HEK293 (cell line): Measurements from ENCODE around the gene EYA3.

Experiments used
- CTCF ChIA-PET: fragments of 350-600 bp; formaldehyde crosslinking; extraction: SDS; loops from one replicate; lab custom pipeline; 2021; ENCODE audit warnings: antibody characterized with exemption; lab: Yijun Ruan, JAX
- POLR2A ChIA-PET: fragments of 300-600 bp; formaldehyde crosslinking; extraction: SDS; loops from one replicate; lab custom pipeline; 2020; ENCODE audit warnings: antibody characterized with exemption, inconsistent platforms; lab: Yijun Ruan, JAX
- H3K27ac ChIP-seq: fragments of 200-500 bp; sonication (Bioruptor generic); 2 replicates; pipeline ENCODE4 v1.5.1; 2014; ENCODE audit warnings: low read depth, low read length, control low read depth, inconsistent platforms; ENCODE audit errors: extremely low read depth
- H3K36me3 ChIP-seq, 2 experiments: fragments of 200-500 bp in 1 of 2; sonication (Bioruptor generic) in 1 of 2; 1 replicate in 1 of 2; 2 replicates in 1 of 2; pipeline ENCODE4 v1.5.1; 2014 to 2017; ENCODE audit warnings: inconsistent platforms in 2 of 2, low read length in 2 of 2; ENCODE audit not compliant: control insufficient read depth in 2 of 2, insufficient read depth in 1 of 2
- H3K4me1 ChIP-seq: fragments of 200-500 bp; sonication (Bioruptor generic); 2 replicates; pipeline ENCODE4 v1.5.1; 2014; ENCODE audit warnings: mild to moderate bottlenecking, low read length, inconsistent platforms; ENCODE audit not compliant: control insufficient read depth, insufficient read depth
- H3K4me3 ChIP-seq: 2 replicates; pipeline ENCODE4 v1.5.1; 2011; ENCODE audit warnings: low read depth, mild to moderate bottlenecking, control low read depth, low read length, moderate library complexity
- H3K9me3 ChIP-seq: fragments of 200-500 bp; sonication (Bioruptor generic); 2 replicates; pipeline ENCODE4 v1.5.1; 2014; ENCODE audit warnings: low read depth, low read length, inconsistent platforms; ENCODE audit not compliant: control insufficient read depth, insufficient read depth
- HOXC10 ChIP-seq: sonication (generic); formaldehyde crosslinking; IDR thresholded peaks from 2 replicates; pipeline ENCODE4 v1.8.1; 2023; ENCODE audit warnings: mild to moderate bottlenecking, missing genetic modification reagents
- KLF10 ChIP-seq: fragments of 450-650 bp; IDR thresholded peaks from 2 replicates; pipeline ENCODE4 v1.5.1; 2018; ENCODE audit warnings: missing biosample characterization, mild to moderate bottlenecking, missing genetic modification characterization
- SCRT1 ChIP-seq: fragments of 450-650 bp; formaldehyde crosslinking; IDR thresholded peaks from 2 replicates; pipeline ENCODE4 v1.5.1; 2016; ENCODE audit warnings: missing biosample characterization, missing genetic modification characterization, borderline replicate concordance
- ZBTB20 ChIP-seq: fragments of 450-650 bp; formaldehyde crosslinking; IDR thresholded peaks from 2 replicates; pipeline ENCODE4 v1.5.1; 2016; ENCODE audit warnings: missing biosample characterization, missing genetic modification characterization
- ZFHX2 ChIP-seq: fragments of 450-650 bp; formaldehyde crosslinking; conservative IDR thresholded peaks from 2 replicates; pipeline ENCODE4 v1.5.1; 2016; ENCODE audit warnings: missing biosample characterization, missing genetic modification characterization
- ZNF121 ChIP-seq: fragments of 450-650 bp; formaldehyde crosslinking; IDR thresholded peaks from 2 replicates; pipeline ENCODE4 v1.5.1; 2016; ENCODE audit warnings: missing biosample characterization, missing genetic modification characterization
- ZNF184 ChIP-seq: fragments of 450-650 bp; IDR thresholded peaks from 2 replicates; pipeline ENCODE4 v1.5.1; 2018; ENCODE audit warnings: missing biosample characterization, mild to moderate bottlenecking, missing genetic modification characterization
- ZNF23 ChIP-seq: fragments of 450-650 bp; formaldehyde crosslinking; IDR thresholded peaks from 2 replicates; pipeline ENCODE4 v1.5.1; 2016; ENCODE audit warnings: missing biosample characterization, missing genetic modification characterization, borderline replicate concordance
- ZNF404 ChIP-seq: fragments of 450-650 bp; formaldehyde crosslinking; IDR thresholded peaks from 2 replicates; pipeline ENCODE4 v1.5.1; 2017; ENCODE audit warnings: missing biosample characterization, missing genetic modification characterization
- ZNF561 ChIP-seq: fragments of 450-650 bp; IDR thresholded peaks from 2 replicates; pipeline ENCODE4 v1.5.1; 2018; ENCODE audit warnings: missing biosample characterization, missing genetic modification characterization, borderline replicate concordance
- ZNF701 ChIP-seq: fragments of 450-650 bp; formaldehyde crosslinking; IDR thresholded peaks from 2 replicates; pipeline ENCODE4 v1.5.1; 2016; ENCODE audit warnings: missing biosample characterization, missing genetic modification characterization
- TF ChIP-seq, protein P1 (sequence below): fragments of 450-650 bp; IDR thresholded peaks from 2 replicates; pipeline ENCODE4 v1.5.1; 2018; ENCODE audit warnings: missing biosample characterization, missing genetic modification characterization
- TF ChIP-seq, protein P2 (sequence below): fragments of 450-650 bp; formaldehyde crosslinking; IDR thresholded peaks from 2 replicates; pipeline ENCODE4 v1.5.1; 2016; ENCODE audit warnings: missing biosample characterization, missing genetic modification characterization
- TF ChIP-seq, protein P3 (sequence below): fragments of 450-650 bp; formaldehyde crosslinking; IDR thresholded peaks from 2 replicates; pipeline ENCODE4 v1.5.1; 2016; ENCODE audit warnings: missing biosample characterization, missing genetic modification characterization
- TF ChIP-seq, protein P4 (sequence below): fragments of 450-650 bp; formaldehyde crosslinking; IDR thresholded peaks from 2 replicates; pipeline ENCODE4 v1.5.1; 2016; ENCODE audit warnings: missing biosample characterization, missing genetic modification characterization
- TF ChIP-seq, protein P5 (sequence below): fragments of 450-650 bp; formaldehyde crosslinking; conservative IDR thresholded peaks from 2 replicates; pipeline ENCODE4 v1.5.1; 2016; ENCODE audit warnings: low read depth, missing biosample characterization, missing genetic modification characterization
- TF ChIP-seq, protein P6 (sequence below): fragments of 450-650 bp; formaldehyde crosslinking; IDR thresholded peaks from 2 replicates; pipeline ENCODE4 v1.5.1; 2017; ENCODE audit warnings: missing biosample characterization, missing genetic modification characterization
- TF ChIP-seq, protein P7 (sequence below): fragments of 450-650 bp; formaldehyde crosslinking; IDR thresholded peaks from 2 replicates; pipeline ENCODE4 v1.5.1; 2016; ENCODE audit warnings: missing biosample characterization, missing genetic modification characterization
- TF ChIP-seq, protein P8 (sequence below): fragments of 450-650 bp; formaldehyde crosslinking; IDR thresholded peaks from 2 replicates; pipeline ENCODE4 v1.5.1; 2016; ENCODE audit warnings: missing biosample characterization, missing genetic modification characterization

Gene EYA3

DNA sequence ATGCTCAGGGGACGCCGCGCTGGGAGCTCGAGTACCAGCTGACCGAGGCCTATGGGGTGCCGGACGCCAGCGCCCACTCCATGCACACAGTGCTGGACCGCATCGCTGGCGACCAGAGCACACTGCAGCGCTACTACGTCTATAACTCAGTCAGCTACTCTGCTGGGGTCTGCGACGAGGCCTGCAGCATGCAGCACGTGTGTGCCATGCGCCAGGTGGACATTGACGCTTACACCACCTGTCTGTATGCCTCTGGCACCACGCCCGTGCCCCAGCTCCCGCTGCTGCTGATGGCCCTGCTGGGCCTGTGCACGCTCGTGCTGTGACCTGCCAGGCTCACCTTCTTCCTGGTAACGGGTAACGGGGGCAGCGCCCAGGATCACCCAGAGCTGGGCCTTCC, 129.9 kb downstream of the EYA3 start:
- H3K4me3 ChIP-seq: no peak overlapping the region
- H3K9me3 ChIP-seq: no peaks in the 10 kb centered on the region
- CTCF ChIA-PET: interaction anchor here (0.7 to 4.6 kb wide), 5 partner anchors 18 to 81 kb away, joined by 3 to 32 read pairs (median 3); no protein-coding TSS in a partner anchor
- H3K4me1 ChIP-seq: no peaks in the 10 kb centered on the region
- POLR2A ChIA-PET: interaction anchor here (0.6 kb wide), 1 partner anchor 46 kb away, joined by 3 read pairs; no protein-coding TSS in a partner anchor
- H3K36me3 ChIP-seq: peaks cover 0 to 6% of the 10 kb centered on the region in 2 experiments; a peak in 1 of 3 replicates
- TF ChIP-seq, protein P1, sequence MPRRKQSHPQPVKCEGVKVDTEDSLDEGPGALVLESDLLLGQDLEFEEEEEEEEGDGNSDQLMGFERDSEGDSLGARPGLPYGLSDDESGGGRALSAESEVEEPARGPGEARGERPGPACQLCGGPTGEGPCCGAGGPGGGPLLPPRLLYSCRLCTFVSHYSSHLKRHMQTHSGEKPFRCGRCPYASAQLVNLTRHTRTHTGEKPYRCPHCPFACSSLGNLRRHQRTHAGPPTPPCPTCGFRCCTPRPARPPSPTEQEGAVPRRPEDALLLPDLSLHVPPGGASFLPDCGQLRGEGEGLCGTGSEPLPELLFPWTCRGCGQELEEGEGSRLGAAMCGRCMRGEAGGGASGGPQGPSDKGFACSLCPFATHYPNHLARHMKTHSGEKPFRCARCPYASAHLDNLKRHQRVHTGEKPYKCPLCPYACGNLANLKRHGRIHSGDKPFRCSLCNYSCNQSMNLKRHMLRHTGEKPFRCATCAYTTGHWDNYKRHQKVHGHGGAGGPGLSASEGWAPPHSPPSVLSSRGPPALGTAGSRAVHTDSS (tag by site-specific recombination): no peak
- TF ChIP-seq ZNF701 (tag by site-specific recombination) (no peak), KLF10 (no peak), ZNF184 (tag by site-specific recombination) (no peak), ZNF561 (tag by site-specific recombination) (no peak), ZFHX2 (tag by site-specific recombination) (no peak), ZNF404 (tag by site-specific recombination) (no peak), SCRT1 (no peak), ZBTB20 (no peak), ZNF121 (tag by site-specific recombination) (no peak), ZNF23 (tag by site-specific recombination) (no peak), HOXC10 (CRISPR knock-in tag) (no peak)
- TF ChIP-seq, protein P2, sequence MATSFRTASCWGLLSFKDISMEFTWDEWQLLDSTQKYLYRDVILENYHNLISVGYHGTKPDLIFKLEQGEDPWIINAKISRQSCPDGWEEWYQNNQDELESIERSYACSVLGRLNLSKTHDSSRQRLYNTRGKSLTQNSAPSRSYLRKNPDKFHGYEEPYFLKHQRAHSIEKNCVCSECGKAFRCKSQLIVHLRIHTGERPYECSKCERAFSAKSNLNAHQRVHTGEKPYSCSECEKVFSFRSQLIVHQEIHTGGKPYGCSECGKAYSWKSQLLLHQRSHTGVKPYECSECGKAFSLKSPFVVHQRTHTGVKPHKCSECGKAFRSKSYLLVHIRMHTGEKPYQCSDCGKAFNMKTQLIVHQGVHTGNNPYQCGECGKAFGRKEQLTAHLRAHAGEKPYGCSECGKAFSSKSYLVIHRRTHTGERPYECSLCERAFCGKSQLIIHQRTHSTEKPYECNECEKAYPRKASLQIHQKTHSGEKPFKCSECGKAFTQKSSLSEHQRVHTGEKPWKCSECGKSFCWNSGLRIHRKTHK (tag by site-specific recombination): no peak
- TF ChIP-seq, protein P3, sequence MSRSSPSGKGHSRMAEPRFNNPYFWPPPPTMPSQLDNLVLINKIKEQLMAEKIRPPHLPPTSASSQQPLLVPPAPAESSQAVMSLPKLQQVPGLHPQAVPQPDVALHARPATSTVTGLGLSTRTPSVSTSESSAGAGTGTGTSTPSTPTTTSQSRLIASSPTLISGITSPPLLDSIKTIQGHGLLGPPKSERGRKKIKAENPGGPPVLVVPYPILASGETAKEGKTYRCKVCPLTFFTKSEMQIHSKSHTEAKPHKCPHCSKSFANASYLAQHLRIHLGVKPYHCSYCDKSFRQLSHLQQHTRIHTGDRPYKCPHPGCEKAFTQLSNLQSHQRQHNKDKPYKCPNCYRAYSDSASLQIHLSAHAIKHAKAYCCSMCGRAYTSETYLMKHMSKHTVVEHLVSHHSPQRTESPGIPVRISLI (tag by site-specific recombination): no peak
- TF ChIP-seq, protein P4, sequence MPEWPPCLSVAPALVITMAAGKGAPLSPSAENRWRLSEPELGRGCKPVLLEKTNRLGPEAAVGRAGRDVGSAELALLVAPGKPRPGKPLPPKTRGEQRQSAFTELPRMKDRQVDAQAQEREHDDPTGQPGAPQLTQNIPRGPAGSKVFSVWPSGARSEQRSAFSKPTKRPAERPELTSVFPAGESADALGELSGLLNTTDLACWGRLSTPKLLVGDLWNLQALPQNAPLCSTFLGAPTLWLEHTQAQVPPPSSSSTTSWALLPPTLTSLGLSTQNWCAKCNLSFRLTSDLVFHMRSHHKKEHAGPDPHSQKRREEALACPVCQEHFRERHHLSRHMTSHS (tag by site-specific recombination): no peak
- TF ChIP-seq, protein P5, sequence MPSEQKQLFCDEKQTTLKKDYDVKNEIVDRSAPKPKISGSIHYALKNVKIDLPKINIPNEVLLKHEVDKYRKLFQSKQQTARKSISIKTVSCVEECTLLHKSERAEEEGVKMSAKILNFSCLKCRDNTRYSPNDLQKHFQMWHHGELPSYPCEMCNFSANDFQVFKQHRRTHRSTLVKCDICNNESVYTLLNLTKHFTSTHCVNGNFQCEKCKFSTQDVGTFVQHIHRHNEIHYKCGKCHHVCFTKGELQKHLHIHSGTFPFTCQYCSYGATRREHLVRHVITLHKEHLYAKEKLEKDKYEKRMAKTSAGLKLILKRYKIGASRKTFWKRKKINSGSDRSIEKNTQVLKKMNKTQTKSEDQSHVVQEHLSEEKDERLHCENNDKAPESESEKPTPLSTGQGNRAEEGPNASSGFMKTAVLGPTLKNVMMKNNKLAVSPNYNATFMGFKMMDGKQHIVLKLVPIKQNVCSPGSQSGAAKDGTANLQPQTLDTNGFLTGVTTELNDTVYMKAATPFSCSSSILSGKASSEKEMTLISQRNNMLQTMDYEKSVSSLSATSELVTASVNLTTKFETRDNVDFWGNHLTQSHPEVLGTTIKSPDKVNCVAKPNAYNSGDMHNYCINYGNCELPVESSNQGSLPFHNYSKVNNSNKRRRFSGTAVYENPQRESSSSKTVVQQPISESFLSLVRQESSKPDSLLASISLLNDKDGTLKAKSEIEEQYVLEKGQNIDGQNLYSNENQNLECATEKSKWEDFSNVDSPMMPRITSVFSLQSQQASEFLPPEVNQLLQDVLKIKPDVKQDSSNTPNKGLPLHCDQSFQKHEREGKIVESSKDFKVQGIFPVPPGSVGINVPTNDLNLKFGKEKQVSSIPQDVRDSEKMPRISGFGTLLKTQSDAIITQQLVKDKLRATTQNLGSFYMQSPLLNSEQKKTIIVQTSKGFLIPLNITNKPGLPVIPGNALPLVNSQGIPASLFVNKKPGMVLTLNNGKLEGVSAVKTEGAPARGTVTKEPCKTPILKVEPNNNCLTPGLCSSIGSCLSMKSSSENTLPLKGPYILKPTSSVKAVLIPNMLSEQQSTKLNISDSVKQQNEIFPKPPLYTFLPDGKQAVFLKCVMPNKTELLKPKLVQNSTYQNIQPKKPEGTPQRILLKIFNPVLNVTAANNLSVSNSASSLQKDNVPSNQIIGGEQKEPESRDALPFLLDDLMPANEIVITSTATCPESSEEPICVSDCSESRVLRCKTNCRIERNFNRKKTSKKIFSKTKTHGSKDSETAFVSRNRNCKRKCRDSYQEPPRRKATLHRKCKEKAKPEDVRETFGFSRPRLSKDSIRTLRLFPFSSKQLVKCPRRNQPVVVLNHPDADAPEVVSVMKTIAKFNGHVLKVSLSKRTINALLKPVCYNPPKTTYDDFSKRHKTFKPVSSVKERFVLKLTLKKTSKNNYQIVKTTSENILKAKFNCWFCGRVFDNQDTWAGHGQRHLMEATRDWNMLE (tag by site-specific recombination): no peak
- TF ChIP-seq, protein P6, sequence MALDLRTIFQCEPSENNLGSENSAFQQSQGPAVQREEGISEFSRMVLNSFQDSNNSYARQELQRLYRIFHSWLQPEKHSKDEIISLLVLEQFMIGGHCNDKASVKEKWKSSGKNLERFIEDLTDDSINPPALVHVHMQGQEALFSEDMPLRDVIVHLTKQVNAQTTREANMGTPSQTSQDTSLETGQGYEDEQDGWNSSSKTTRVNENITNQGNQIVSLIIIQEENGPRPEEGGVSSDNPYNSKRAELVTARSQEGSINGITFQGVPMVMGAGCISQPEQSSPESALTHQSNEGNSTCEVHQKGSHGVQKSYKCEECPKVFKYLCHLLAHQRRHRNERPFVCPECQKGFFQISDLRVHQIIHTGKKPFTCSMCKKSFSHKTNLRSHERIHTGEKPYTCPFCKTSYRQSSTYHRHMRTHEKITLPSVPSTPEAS (tag by site-specific recombination): no peak
- TF ChIP-seq, protein P7, sequence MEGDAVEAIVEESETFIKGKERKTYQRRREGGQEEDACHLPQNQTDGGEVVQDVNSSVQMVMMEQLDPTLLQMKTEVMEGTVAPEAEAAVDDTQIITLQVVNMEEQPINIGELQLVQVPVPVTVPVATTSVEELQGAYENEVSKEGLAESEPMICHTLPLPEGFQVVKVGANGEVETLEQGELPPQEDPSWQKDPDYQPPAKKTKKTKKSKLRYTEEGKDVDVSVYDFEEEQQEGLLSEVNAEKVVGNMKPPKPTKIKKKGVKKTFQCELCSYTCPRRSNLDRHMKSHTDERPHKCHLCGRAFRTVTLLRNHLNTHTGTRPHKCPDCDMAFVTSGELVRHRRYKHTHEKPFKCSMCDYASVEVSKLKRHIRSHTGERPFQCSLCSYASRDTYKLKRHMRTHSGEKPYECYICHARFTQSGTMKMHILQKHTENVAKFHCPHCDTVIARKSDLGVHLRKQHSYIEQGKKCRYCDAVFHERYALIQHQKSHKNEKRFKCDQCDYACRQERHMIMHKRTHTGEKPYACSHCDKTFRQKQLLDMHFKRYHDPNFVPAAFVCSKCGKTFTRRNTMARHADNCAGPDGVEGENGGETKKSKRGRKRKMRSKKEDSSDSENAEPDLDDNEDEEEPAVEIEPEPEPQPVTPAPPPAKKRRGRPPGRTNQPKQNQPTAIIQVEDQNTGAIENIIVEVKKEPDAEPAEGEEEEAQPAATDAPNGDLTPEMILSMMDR (tag by site-specific recombination): no peak
- TF ChIP-seq, protein P8, sequence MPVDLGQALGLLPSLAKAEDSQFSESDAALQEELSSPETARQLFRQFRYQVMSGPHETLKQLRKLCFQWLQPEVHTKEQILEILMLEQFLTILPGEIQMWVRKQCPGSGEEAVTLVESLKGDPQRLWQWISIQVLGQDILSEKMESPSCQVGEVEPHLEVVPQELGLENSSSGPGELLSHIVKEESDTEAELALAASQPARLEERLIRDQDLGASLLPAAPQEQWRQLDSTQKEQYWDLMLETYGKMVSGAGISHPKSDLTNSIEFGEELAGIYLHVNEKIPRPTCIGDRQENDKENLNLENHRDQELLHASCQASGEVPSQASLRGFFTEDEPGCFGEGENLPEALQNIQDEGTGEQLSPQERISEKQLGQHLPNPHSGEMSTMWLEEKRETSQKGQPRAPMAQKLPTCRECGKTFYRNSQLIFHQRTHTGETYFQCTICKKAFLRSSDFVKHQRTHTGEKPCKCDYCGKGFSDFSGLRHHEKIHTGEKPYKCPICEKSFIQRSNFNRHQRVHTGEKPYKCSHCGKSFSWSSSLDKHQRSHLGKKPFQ: no peak
- H3K27ac ChIP-seq: no peak overlapping the region
